GM10248 (cell line): ENCODE results near the gene NKD1.

ENCODE experiments used
- CTCF ChIA-PET: fragments of 300-600 bp; sonication (Branson Sonifier 250); formaldehyde crosslinking; extraction: SDS; loops from one replicate; lab custom pipeline; 2021; ENCODE audit warnings: antibody characterized with exemption; lab: Yijun Ruan, JAX
- POLR2A ChIA-PET: fragments of 350-650 bp; sonication (Branson Sonifier 250); formaldehyde crosslinking; extraction: SDS; loops from one replicate; lab custom pipeline; 2020; ENCODE audit warnings: antibody characterized with exemption; lab: Yijun Ruan, JAX
- DNase-seq: peaks from one replicate; pipeline ENCODE4 v3.0.0; 2012; ENCODE audit errors: extremely low spot score
- TF ChIP-seq, protein P1 (sequence below): IDR thresholded peaks from 2 replicates; pipeline ENCODE4 v1.5.1; 2012; ENCODE audit warnings: mild to moderate bottlenecking, low read depth; ENCODE audit errors: extremely low read depth, missing control alignments, control extremely low read depth

The NKD1 gene

DNA sequence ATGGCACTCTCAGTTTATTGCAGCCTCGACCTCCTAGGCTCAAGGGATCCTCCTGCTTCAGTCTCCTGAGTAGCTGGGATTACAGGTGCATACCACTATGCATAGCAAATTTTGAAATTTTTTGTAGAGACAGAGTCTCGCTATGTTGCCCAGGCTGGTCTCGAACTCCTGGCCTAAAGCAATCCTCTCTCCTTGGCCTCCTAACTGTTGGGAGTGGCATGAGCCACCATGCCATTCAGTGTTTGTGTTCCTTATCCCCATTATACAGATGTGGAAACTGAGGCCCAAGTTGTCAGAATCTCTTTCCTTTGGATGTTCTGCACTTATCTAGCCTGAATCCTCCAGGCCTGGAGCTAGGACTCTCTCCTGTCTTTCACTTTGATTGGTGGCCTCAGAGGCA is 40.8 kb upstream of the NKD1 start:
- TF ChIP-seq, protein P1, sequence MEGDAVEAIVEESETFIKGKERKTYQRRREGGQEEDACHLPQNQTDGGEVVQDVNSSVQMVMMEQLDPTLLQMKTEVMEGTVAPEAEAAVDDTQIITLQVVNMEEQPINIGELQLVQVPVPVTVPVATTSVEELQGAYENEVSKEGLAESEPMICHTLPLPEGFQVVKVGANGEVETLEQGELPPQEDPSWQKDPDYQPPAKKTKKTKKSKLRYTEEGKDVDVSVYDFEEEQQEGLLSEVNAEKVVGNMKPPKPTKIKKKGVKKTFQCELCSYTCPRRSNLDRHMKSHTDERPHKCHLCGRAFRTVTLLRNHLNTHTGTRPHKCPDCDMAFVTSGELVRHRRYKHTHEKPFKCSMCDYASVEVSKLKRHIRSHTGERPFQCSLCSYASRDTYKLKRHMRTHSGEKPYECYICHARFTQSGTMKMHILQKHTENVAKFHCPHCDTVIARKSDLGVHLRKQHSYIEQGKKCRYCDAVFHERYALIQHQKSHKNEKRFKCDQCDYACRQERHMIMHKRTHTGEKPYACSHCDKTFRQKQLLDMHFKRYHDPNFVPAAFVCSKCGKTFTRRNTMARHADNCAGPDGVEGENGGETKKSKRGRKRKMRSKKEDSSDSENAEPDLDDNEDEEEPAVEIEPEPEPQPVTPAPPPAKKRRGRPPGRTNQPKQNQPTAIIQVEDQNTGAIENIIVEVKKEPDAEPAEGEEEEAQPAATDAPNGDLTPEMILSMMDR: no peak
- CTCF ChIA-PET: interaction anchor here (1.1 to 2.5 kb wide), 6 partner anchors 48 to 482 kb away, joined by 3 to 9 read pairs (median 4); partner anchors contain the start of gene CNEP1R1
- DNase-seq: no peak
- POLR2A ChIA-PET: no interaction called here

DNA sequence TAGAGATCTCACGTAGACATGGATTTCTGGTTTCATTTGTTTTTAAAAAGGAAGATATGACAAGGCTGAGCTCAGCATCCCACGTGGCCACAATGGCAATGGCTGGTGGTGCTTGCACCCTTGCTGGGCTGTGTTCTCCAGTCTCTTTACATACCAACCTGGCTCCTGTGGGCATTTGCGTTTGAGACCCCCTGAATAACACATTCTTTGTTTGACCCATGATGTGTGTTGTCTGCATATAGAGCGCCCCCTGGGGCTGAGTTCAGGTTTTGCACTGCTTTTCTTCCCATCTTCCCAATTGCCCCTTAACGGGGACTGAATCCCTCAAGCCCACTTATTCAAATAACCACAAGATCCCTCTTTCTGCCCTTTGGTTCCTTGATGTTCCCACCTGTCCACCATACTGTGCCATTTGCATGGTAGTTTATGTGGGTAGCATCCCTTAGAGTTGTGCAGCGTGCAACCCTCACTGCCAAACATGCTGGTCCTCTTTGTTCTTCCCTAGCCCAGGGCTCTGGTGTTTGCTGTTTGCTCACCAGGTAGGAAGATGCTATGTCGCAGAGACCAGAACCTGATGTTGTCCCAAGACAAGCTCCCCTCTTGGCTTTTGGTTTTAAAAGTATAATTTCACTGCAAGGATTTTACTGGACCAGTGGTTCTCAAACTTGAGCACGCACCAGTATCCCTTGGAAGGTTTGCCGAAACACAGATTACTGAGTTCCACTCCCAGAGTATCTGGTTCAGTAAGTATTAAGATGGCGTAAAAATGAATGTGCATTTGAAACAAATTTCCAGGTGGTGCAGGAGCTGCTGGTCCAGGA is 38.5 kb upstream of the NKD1 start:
- DNase-seq: peak; percentile 51
- POLR2A ChIA-PET: no interaction called here
- TF ChIP-seq, protein P1: peak; percentile 64
- CTCF ChIA-PET: interaction anchor here (0.6 to 2.3 kb wide), 24 partner anchors 8 to 485 kb away, joined by 3 to 27 read pairs (median 4); partner anchors contain the start of gene CNEP1R1

DNA sequence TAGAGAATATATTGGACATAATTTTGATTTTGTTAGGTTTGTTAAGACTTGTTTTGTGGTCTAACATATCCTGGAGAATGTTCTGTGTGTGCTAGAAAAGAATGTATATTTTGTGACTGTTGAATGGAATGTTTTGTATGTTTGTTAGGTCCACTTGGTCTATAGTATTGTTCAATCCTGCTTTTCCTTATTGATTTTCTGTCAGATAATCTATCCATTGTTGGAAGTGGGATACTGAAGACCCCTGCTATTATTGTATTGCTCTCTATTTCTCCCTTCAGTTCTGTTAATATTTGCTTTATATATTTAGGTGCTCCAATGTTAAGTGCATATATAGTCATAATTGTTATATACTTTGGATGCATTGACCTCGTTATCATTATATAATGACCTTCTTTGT is 33.0 kb upstream of the NKD1 start:
- no peak for DNase-seq
- POLR2A ChIA-PET: no interaction called here
- TF ChIP-seq, protein P1: no peak
- CTCF ChIA-PET: interaction anchor here (2.3 kb wide), 1 partner anchor 9 kb away, joined by 9 read pairs; no protein-coding TSS in a partner anchor

DNA sequence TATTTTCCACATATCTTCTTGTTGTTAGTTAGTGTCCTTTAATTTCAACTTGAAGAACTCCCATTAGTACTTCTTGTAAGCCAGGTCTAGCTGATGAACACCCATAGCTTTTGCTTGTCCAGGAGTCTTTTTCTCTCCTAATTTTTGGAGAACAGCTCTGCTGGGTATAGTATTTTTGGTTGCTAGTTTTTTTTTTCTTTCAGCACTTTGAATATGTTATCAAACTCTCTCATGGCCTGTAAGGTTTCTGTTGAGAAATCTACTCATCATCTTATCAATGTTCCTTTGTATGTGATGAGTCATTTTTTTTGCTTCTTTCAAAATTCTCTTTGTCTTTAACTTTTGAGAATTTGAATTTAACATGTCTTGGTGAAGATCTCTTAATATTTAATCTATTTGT is 31.8 kb upstream of the NKD1 start:
- ChIA-PET CTCF (interaction anchor here (1.0 to 2.3 kb wide), 2 partner anchors 10 to 149 kb away, joined by 3 to 9 read pairs; no protein-coding TSS in a partner anchor), POLR2A (no interaction called here)
- TF ChIP-seq, protein P1: no peak
- no peak for DNase-seq

DNA sequence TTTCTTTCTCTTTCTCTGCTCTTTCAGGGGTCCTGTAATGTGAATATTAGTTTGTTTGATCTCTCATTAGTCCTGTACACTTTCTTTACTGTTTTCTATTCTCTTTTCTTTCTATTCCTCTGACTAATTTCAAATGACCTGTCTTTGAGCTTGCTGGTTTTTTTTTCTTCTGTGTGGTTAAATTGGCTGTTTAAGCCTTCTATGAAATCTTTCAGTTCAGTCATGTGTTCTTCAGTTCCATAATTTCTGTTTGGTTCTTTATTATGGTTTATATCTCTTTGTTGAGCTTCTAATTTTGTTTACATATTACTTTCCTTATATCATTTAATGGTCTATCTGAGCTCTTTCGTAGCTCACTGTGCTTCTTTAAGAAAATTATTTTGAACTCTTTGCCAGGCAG is 31.3 kb upstream of the NKD1 start:
- CTCF ChIA-PET: interaction anchor here (1.0 to 2.3 kb wide), 2 partner anchors 11 to 148 kb away, joined by 3 to 9 read pairs; no protein-coding TSS in a partner anchor
- POLR2A ChIA-PET: no interaction called here
- DNase-seq: no peak
- TF ChIP-seq, protein P1: no peak

DNA sequence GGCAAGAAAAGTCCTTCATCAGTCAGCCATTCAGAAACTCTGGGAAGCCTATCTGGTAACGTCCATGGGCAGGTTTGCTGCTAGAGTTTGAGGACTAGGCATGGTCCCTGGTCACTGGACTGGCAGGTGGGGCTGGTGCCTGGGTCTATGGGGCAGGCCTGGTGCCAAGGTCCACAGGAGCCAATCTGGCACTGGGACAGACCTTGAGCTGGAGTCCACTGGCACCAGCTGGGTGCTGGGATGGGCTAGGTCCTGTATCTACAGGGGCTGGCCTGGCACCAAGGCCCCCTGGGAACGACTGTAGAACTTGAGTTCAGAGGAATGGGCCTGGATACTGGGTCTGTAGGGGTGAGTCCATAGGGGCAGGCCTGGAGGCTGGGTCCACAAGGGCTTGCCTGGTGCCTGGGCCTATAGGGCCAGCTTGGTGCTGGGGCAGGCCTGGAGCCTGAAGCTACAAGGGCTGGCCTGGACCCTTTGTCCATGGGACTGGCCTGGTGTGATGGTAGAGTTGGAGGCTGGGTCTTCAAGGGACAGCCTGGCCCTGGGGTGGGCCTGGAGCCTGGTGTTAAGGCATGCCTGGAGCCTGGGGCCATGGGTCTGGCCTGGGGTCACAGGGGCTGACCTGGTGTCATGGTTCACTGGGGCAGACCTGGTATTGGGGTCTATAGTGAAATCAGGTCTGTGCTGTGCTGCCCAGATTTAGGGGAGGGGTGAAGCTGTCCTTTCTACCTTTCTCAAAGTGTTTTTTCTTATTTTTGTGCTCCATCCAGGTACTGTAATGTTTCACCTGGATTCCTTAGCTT is 30.5 kb upstream of the NKD1 start:
- POLR2A ChIA-PET: no interaction called here
- CTCF ChIA-PET: interaction anchor here (1.0 to 5.7 kb wide), 3 partner anchors 8 to 148 kb away, joined by 3 to 27 read pairs (median 9); no protein-coding TSS in a partner anchor
- TF ChIP-seq, protein P1: no peak
- DNase-seq: no peak
